Measurements from ENCODE around the gene SKAP1.
"Not testable (repeated sequence)": the region's sequence is repeated elsewhere in the genome, so short reads cannot be mapped to it uniquely, and the experiment has no call there.

Gene SKAP1

GRCh38 chr17:48202959-48203358, 227.1 kb downstream of the SKAP1 start:
- no peak for DNase-seq

DNA sequence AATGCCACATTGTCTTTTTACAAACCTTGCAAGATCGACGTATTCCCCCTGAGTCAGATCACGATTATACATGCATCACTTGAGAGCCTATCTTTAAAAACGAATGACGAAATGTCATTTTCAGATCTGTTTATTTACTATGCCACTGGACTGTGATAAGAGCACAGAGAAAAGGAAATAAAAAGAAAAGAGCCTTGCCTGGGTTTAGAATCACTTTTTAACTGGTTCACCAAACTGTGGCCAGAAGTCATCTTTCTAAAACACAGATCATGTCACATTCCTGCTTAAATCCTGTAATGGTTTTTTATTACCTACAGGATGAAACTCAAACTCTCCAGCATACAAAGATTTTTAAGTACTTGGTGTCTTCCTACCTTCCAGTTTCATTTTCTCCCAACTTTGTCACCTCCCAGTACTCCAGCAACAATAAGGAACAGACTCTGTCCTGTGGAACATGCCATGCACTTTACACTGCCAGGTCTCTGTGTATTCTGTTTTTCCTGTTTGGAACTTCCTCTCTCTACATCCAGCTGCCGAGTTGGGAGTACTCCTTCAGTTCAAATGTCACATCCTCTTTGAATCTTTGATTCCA, 231.0 kb downstream of the SKAP1 start:
- DNase-seq = no peak

- no peak for DNase-seq
Measured at GRCh38 chr17:48195910-48196309, 234.1 kb downstream of the SKAP1 start.

DNA sequence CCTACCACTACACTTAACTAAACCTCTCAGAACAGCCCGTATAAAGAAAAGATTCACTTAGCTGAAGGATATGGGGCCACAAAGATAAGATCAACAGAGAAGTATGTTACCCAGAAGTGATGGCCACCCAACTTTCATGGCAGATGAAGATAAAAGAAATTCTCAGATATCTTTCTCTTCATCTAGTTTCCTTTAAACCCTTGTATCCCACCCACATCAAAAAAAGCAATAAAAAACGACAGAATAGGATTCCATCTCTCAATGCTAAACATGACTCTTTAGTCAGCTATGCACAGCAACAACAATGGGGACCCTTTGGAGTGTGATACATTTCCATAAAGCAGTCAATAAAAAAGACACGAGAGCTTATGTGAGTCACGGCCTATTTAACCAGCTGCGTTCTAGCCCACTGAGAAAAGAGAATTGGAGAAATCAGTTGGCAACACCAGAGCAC, 235.9 kb downstream of the SKAP1 start:
- peak in 1 of 2 donors; percentile 11 for DNase-seq

- no peak for DNase-seq
Measured at GRCh38 chr17:48192321-48192731, 237.7 kb downstream of the SKAP1 start.

GRCh38 chr17:48191362-48191761, 238.7 kb downstream of the SKAP1 start:
- no peak for DNase-seq

GRCh38 chr17:48190871-48191270, 239.1 kb downstream of the SKAP1 start:
- no peak for DNase-seq

DNA sequence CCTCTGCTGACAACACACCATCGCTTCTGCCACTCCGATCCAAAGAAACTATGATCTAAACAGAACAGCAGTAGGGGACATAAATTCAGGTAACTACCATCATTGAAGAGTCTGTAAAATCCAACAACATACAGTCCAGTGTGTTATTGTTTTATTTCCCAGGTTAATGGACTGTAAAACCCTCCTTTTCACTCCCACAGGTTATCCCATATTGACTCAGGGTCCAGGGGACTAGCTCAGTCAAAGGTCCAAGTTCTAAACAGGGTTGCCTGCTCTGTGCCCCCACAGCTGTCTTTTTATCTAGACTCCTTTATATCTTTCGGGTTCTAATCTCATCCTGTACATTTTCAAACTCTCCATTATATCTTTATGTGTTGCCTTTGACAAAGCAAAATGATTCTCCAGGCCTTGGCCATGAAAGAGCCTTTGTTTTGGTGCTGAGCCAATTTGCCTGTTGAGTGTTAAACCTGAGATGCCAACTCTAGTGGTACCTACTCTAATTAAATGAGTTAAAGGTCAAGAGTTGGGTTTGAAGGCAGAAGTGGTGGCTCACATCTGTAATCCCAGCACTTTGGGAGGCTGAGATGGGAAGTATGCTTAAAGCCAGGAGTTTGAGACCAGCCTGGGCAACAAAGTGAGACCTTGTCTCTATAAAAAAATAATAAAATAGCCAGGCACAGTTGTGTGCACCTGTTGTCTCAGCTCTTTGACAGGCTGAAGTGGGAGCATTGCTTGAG, 242.0 kb downstream of the SKAP1 start:
- DNase-seq = no peak

DNA sequence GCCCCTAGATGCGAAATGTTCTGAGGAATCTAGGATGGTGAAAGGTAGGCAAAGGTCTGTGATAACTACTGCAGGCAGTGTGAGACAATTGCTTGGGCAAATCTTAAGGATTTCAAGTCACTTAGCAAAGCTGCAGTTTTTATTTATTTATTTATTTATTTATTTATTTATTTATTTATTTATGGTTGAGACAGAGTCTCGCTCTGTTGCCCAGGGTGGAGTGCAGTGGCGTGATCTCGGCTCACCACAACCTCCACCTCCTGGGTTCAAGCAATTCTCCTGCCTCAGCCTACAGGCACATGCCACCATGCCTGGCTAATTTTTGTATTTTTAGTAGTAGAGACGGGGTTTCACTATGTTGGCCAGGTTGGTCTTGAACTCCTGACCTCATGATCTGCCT, 243.7 kb downstream of the SKAP1 start:
- not testable (repeated sequence) for DNase-seq

GRCh38 chr17:48184721-48185120, 245.3 kb downstream of the SKAP1 start:
- no peak for DNase-seq

GRCh38 chr17:48181653-48182052, 248.4 kb downstream of the SKAP1 start:
- DNase-seq = no peak

GRCh38 chr17:48180842-48181629, 249.0 kb downstream of the SKAP1 start:
- DNase-seq = no peak

DNA sequence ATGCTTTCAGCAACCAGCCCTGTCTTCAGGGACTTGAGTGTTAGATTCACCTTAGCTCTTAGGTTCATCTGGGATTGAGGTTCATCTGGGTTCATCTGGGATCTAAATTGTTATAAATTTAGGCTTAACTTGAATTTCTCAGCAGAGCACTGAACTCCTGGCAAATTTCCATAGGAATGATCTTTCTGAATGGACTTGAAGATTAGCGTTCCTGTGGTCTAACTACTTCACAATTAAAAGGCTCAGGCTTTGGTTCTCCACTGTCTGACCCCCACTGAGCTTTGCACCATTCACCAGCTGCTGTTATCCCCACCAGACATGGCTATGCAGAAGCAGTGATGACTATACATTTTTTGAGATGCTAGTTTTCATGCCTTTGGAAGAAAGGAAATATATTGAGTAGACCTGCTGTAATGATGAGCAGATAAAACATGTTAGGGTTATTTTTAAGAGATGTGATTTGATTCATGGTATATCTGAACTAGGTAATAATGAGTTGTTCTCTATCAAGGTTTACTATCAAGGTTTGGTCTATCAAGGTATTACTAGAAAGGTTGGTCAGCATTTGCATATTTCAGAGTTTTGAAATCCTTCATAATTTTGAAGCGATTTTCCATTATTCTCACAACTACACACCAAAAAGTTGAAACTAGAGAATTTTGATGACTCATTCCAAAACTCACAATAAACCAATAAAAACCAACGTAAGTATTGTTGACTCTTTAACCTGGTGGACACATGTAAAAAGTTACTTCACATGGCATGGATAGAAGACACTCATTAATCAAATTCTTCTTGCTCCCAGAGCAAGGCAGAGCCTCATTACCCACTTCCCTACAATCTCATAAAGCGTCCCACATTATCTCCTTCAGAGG, 250.7 kb downstream of the SKAP1 start:
- no peak for DNase-seq

DNA sequence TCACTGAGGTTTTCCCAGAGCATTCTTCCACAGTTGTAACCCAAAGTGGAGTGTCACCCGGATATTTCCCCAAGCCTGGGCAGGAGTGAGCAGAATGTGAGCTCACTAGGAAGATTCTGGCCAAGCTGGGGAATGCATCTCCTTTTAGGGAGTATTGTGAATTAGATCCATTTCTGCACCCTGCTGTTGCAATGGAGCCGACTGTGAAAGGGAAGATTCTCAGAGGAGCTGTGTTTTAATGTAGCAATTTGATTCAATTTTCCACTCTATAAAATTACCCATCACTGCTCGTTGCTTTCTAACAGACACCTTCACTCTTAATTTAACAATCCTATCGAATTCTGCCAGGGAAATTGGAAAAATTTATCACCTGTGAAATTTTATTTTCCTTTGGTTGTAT, 251.7 kb downstream of the SKAP1 start:
- DNase-seq = no peak

DNA sequence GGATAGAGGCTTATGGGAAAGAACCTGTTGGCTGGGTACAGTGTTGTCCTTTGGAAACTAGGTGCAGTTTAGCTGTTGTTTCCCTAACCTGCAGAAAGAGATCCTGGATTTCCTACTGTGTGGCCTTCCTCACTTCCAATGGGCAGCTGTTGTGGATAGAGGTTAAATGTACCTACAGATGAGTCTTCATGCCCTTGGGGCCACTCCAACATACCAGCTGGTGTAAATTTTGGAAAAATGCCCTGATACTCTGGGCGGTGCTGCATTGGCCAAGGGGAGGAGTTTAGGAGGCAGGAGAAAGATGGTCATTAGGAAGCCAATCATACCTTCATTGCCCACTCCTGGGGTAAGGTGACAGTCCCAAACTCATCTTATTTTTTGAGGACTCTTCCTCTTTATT, 252.2 kb downstream of the SKAP1 start:
- DNase-seq = no peak

GRCh38 chr17:48176471-48176855, 253.6 kb downstream of the SKAP1 start:
- DNase-seq = no peak

DNA sequence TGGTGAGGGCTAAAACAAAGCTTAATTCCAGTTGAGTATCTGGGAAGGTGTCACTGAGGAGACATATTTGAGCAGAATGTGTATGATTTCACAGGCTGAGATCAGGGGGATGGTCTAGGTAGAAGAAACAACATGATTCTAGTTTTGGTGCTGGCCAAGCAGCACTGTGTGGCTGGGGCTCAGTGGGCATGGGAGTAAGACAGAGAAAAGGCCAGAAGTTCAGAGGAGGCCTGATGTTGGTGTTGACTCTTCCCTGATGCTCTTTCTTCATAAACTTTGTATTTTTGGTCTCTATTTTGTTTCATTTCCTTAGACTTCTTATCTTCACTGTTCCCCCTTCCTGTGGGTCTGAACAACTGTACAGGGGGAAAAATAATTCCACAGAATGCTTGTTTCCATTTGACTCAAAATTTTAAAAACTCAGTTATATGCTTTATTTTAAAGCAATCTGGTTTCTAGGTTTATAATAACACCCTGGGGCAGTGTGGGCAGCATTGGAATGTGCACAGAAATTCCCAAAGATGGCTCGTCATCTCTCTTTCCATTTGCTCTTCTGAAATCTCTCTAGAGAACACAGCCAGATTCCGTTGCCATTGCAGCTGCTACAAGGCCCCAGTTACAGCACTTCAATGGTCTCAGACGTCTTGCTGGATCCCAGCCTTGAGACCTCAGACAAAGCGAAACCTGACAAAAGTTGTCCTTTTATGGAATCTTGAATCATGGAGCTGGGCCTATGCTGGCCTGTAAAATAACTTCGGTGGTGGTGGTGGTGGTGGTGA, 254.1 kb downstream of the SKAP1 start:
- DNase-seq = no peak

GRCh38 chr17:48174833-48175523, 255.0 kb downstream of the SKAP1 start:
- DNase-seq = no peak

DNA sequence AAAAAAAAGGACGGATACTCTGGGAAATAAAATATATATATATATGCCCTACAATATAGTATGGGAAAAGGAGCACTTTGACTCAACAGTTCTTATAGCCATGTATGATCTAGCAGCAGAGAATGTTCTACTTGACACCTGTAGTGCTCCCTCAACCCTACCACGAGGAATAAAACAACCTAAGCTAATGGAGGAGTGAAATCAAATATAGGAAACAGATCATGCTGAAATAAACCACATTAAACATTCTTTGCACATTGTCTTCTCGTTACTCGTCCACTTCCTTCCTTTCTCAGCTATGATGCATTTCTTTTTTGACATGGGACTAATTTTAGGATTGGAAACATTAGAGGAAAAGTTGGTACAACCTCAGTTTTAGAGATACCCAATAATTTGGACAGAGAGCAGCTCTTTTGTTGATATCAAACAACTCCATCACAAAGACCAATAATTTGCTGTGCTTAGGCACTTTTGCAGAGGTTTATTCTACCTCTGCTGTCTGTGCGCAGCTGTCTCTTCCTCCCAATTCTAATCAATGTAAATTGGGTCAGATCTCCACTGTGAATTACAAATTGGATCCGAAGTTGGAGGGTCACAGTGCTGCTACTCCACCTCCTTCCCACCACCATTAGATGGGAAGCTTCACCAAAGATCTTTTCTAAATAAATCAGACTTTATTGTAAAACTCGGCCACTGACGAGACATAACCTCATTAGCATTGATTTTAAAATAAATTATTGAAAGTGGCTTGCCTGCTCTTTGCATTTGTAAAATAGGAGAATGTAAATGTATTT, 256.6 kb downstream of the SKAP1 start:
- no peak for DNase-seq

DNA sequence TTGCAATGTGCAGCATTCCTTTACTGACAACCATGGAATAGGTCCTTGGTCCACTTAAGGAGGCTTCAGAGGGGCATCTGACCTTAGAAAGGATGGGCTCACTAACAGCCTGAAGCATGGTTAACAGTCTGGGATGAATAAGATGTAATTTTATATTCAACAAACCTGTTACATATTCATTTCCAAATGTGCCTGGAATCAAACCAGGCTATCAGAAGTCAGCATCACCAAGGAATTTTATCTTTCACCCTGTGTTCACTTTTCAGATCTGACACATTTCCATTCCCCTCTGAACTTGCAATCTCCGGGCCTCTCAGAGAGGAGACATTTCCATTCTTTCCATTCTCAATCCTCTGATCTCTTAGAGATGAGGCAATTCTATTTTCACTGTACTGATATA, 260.1 kb downstream of the SKAP1 start:
- no peak for DNase-seq

- no peak for DNase-seq
Measured at GRCh38 chr17:48163809-48164208, 266.2 kb downstream of the SKAP1 start.

Measured in CD4-positive, alpha-beta T cell treated with Interleukin-1 beta for 1 hour (primary cell).